ENCODE measurements around the gene CIBAR2.

Gene CIBAR2

DNA sequence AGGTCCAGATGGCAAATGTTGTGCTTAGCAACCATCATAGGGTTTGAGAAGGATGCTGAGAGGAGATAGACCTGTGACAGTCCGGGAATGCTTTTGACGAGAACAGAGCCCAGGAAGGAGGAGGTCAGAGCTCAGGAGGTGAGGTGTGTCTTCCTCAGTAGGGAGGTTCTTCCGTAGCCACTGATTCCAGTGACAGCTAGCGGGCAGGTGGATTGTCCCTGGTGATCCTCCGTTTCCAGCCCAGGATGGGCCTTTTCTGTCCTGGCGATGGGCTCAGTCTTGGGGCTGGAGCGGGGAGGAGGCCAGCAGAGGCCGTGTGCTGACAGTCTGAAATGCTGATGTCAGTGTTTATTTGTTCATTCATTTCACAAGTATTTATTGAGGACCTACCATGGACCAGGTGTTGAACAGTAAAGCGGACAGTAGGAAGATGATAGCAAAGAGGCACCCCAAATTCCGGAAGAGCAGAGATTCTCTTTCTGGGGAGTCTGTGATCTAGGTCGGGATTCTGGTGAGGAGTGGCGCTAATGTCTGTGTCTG, 45.9 kb downstream of the CIBAR2 start:
- Histone ChIP-seq H3K4me3 (replicated peaks; ENCODE audit: low read depth, low read length) (no peak overlapping the region), H3K27me3 (replicated peaks; ENCODE audit: control insufficient read depth, insufficient read depth, low read length) (no peaks in the 10 kb centered on the region), H3K36me3 (ENCODE audit: control insufficient read depth, insufficient read depth, low read length) (no peaks in the 10 kb centered on the region; the same call in 1 of the 2 replicates)
- TF ChIP-seq, protein P1, sequence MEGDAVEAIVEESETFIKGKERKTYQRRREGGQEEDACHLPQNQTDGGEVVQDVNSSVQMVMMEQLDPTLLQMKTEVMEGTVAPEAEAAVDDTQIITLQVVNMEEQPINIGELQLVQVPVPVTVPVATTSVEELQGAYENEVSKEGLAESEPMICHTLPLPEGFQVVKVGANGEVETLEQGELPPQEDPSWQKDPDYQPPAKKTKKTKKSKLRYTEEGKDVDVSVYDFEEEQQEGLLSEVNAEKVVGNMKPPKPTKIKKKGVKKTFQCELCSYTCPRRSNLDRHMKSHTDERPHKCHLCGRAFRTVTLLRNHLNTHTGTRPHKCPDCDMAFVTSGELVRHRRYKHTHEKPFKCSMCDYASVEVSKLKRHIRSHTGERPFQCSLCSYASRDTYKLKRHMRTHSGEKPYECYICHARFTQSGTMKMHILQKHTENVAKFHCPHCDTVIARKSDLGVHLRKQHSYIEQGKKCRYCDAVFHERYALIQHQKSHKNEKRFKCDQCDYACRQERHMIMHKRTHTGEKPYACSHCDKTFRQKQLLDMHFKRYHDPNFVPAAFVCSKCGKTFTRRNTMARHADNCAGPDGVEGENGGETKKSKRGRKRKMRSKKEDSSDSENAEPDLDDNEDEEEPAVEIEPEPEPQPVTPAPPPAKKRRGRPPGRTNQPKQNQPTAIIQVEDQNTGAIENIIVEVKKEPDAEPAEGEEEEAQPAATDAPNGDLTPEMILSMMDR (IDR thresholded peaks at IDR 0.05; ENCODE audit: insufficient read depth, low read length, poor library complexity, severe bottlenecking) = no peak
- DNase-seq (ENCODE audit: extremely low read depth, insufficient read length) = no peak

GRCh38 chr16:85065099-85065498, 47.2 kb downstream of the CIBAR2 start:
- TF ChIP-seq, protein P1 (IDR thresholded peaks at IDR 0.05; ENCODE audit: insufficient read depth, low read length, poor library complexity, severe bottlenecking) = no peak
- no peak for DNase-seq (ENCODE audit: extremely low read depth, insufficient read length)
- Histone ChIP-seq H3K4me3 (replicated peaks; ENCODE audit: low read depth, low read length) (no peak overlapping the region), H3K27me3 (replicated peaks; ENCODE audit: control insufficient read depth, insufficient read depth, low read length) (no peaks in the 10 kb centered on the region), H3K36me3 (ENCODE audit: control insufficient read depth, insufficient read depth, low read length) (no peaks in the 10 kb centered on the region; the same call in 1 of the 2 replicates)

DNA sequence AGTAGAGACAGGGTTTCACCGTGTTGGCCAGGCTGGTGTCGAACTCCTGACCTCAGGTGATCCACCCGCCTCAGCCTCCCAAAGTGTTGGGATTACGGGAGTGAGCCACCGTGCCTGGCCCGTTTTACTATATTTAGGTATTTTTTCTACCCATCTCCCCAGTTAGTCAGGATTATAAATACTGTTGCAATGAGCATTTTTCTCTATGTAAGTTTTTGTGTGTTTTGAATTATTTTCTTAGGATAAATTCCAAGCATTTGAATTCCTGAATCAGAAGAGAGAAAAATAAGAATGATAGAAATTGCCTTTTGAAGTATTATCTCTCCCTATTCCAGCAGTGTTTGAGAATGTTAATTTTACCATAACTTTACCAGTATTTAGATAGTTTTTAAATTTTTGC, 48.1 kb downstream of the CIBAR2 start:
- H3K4me3 ChIP-seq (replicated peaks; ENCODE audit: low read depth, low read length) = no peak overlapping the region
- DNase-seq (ENCODE audit: extremely low read depth, insufficient read length) = no peak
- TF ChIP-seq, protein P1 (IDR thresholded peaks at IDR 0.05; ENCODE audit: insufficient read depth, low read length, poor library complexity, severe bottlenecking) = no peak
- H3K27me3 ChIP-seq (replicated peaks; ENCODE audit: control insufficient read depth, insufficient read depth, low read length) = no peaks in the 10 kb centered on the region
- no peaks in the 10 kb centered on the region; the same call in 1 of the 2 replicates for H3K36me3 ChIP-seq (ENCODE audit: control insufficient read depth, insufficient read depth, low read length)

GRCh38 chr16:85062845-85063244, 49.4 kb downstream of the CIBAR2 start:
- TF ChIP-seq, protein P1 (IDR thresholded peaks at IDR 0.05; ENCODE audit: insufficient read depth, low read length, poor library complexity, severe bottlenecking) = no peak
- no peaks in the 10 kb centered on the region; the same call in 1 of the 2 replicates for H3K36me3 ChIP-seq (ENCODE audit: control insufficient read depth, insufficient read depth, low read length)
- no peak overlapping the region for H3K4me3 ChIP-seq (replicated peaks; ENCODE audit: low read depth, low read length)
- no peaks in the 10 kb centered on the region for H3K27me3 ChIP-seq (replicated peaks; ENCODE audit: control insufficient read depth, insufficient read depth, low read length)
- no peak for DNase-seq (ENCODE audit: extremely low read depth, insufficient read length)

DNA sequence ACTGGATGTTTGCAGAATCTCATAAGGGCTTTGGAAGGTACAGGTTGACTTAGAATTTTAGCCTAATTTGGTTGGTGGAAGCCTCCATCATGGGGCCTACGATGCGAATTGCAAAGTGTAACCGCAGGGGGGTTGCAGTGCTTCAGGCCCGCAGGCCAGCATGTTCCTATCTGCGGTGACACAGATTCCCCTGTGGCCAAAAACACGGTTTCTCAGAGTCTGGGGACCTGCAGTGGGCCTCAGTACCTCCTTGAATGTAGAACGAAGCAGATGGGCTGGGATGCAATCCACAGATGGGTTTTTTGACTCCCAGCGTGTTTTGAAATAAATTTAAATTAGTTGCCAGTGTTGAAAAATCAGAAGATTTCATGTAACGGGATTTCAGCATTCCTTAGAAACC, 49.9 kb downstream of the CIBAR2 start:
- H3K4me3 ChIP-seq (replicated peaks; ENCODE audit: low read depth, low read length) = no peak overlapping the region
- no peaks in the 10 kb centered on the region for H3K27me3 ChIP-seq (replicated peaks; ENCODE audit: control insufficient read depth, insufficient read depth, low read length)
- no peak for DNase-seq (ENCODE audit: extremely low read depth, insufficient read length)
- TF ChIP-seq, protein P1 (IDR thresholded peaks at IDR 0.05; ENCODE audit: insufficient read depth, low read length, poor library complexity, severe bottlenecking) = no peak
- H3K36me3 ChIP-seq (ENCODE audit: control insufficient read depth, insufficient read depth, low read length) = no peaks in the 10 kb centered on the region; the same call in 1 of the 2 replicates

DNA sequence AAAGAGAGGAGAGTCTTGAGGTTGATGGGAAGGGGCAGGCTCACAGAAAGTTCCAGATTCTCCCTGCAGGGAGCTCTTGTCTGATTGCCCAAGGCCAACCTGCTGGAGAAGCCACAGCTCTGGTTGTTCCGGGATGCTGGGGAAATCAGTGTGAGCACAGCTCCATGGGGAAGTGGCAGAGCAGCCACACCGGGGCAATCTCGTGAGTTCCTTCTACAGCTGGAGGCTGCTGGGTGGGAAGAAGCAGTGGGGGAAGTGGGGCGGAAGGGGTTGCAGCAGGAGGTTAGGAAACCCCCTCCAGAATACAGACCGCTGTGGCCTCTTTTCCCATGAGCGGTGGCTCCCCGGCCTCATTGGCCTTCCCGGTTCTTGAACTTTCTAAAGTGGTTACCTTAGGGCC, 50.7 kb downstream of the CIBAR2 start:
- H3K27me3 ChIP-seq (replicated peaks; ENCODE audit: control insufficient read depth, insufficient read depth, low read length) = no peaks in the 10 kb centered on the region
- DNase-seq (ENCODE audit: extremely low read depth, insufficient read length) = no peak
- TF ChIP-seq, protein P1 (IDR thresholded peaks at IDR 0.05; ENCODE audit: insufficient read depth, low read length, poor library complexity, severe bottlenecking) = no peak

More for the DNA sequence above, 50.7 kb downstream of the CIBAR2 start:
- H3K36me3 ChIP-seq (ENCODE audit: control insufficient read depth, insufficient read depth, low read length) = no peaks in the 10 kb centered on the region; the same call in 1 of the 2 replicates
- H3K4me3 ChIP-seq (replicated peaks; ENCODE audit: low read depth, low read length) = no peak overlapping the region

All from GM06990 (cell line).